Kidney (tissue), 14 donors: ENCODE data around the gene VSIG8. TPM values are rescaled to one million over a fixed set of nuclear protein-coding genes. Genes with fewer than 3 reads are reported as not detected.

ENCODE experiments used
- DNase-seq, 5 donors: peaks; one replicate each; pipeline ENCODE4 v3.0.0-alpha.2; 2013 to 2020
- FAIRE-seq: peaks from 2 replicates; lab custom pipeline; 2012; peaks lifted over from hg19 to GRCh38; lab: Jason Lieb, UNC
- H3K27ac ChIP-seq, 2 donors: one replicate each; pipeline ENCODE4 v1.7.0; 2013; ENCODE audit warnings: low read depth in 2 of 2, low read length in 2 of 2, inconsistent platforms in 1 of 2
- H3K27me3 ChIP-seq: one replicate; pipeline ENCODE4 v1.7.1; 2013; ENCODE audit warnings: low read length, inconsistent platforms; ENCODE audit not compliant: control insufficient read depth, insufficient read depth
- H3K36me3 ChIP-seq, 3 donors: one replicate each; pipeline versions ENCODE4 v1.7.0 to v1.7.1; 2013; ENCODE audit warnings: low read length in 3 of 3, control low read depth in 1 of 3, inconsistent platforms in 1 of 3; ENCODE audit not compliant: insufficient read depth in 3 of 3, control insufficient read depth in 2 of 3
- H3K4me1 ChIP-seq, 3 donors: one replicate each; pipeline versions ENCODE4 v1.7.0 to v1.7.1; 2013; ENCODE audit warnings: low read length in 3 of 3, inconsistent platforms in 1 of 3, low read depth in 1 of 3; ENCODE audit not compliant: control insufficient read depth in 2 of 3, insufficient read depth in 2 of 3
- H3K4me3 ChIP-seq, 3 donors: one replicate each; pipeline versions ENCODE4 v1.7.0 to v1.8.1; 2013; ENCODE audit warnings: low read length in 3 of 3, control low read depth in 1 of 3, inconsistent platforms in 1 of 3
- H3K9ac ChIP-seq, 3 donors: one replicate each; pipeline versions ENCODE4 v1.7.0 to v1.7.1; 2013; ENCODE audit warnings: low read length in 3 of 3, control low read depth in 1 of 3, inconsistent platforms in 1 of 3
- H3K9me3 ChIP-seq, 3 donors: one replicate each; pipeline versions ENCODE4 v1.7.0 to v1.7.1; 2013; ENCODE audit warnings: low read length in 3 of 3, control low read depth in 1 of 3, inconsistent platforms in 1 of 3; ENCODE audit not compliant: control insufficient read depth in 2 of 3, insufficient read depth in 1 of 3
- CTCF ChIP-seq: IDR thresholded peaks from 3 replicates; pipeline ENCODE4 v1.5.1; 2012; ENCODE audit warnings: mild to moderate bottlenecking, moderate library complexity, borderline replicate concordance; ENCODE audit not compliant: insufficient read depth; ENCODE audit errors: extremely low read depth
- intact Hi-C: fragments of 100-400 bp; cut with DNase I; formaldehyde crosslinking; loops from one replicate; pipeline ENCODE4 v1.11.1; 2022
- polyA plus RNA-seq: library from polyadenylated mRNA; stranded (reverse); fragments of 350-450 nt; fragmentation: Illumina TruSeq; extraction: RNeasy Lipid Tissue Mini Kit (QIAGEN cat#74804); gene quantifications from one replicate; pipeline ENCODE4 v1.2.3, GENCODE V29; 2014; ENCODE audit warnings: low read depth, low replicate concordance; ENCODE audit not compliant: insufficient read depth
- total RNA-seq: library from RNA; stranded (reverse); fragmentation: NEBNext Ultra II Directional; extraction: Animal tissue kit (Norgen Biotek cat#: 25700); gene quantifications from one replicate; pipeline ENCODE4 v1.2.1, GENCODE V29; 2021
- donor health status: control.
- donor health status: control.
- donor health status: control.
- donor health status: control.
- donor health status: control.
- donor health status: DM: yes; HTN: yes; CAD: no.
- donor health status: Normal renal cell carcinoma (clear cell type).

The VSIG8 gene
- total and polyA plus RNA-seq, 2 donors from 2014 or later = 8.1 TPM; not detected in 1

- Histone ChIP-seq H3K4me3 (no peak overlapping the region), H3K27me3 (no peaks in the 10 kb centered on the region), H3K4me1 (peaks cover 0 to 8% (median 4%) of the 10 kb centered on the region in 3 donors), H3K36me3 (no peaks in the 10 kb centered on the region), H3K27ac (no peak overlapping the region), H3K9ac (no peak overlapping the region), H3K9me3 (no peaks in the 10 kb centered on the region)
- no peak for FAIRE-seq
- TF ChIP-seq CTCF = no peak
- peak in 3 of 5 donors; percentile 43 to 60 (median 47) for DNase-seq
- intact Hi-C loops = no loop called here
Observed at GRCh38 chr1:159872891-159873290, 10.4 kb upstream of the VSIG8 start.

- H3K9me3 ChIP-seq = no peaks in the 10 kb centered on the region
- intact Hi-C loops = no loop called here
- DNase-seq = no peak
- peaks cover 0 to 9% (median 8%) of the 10 kb centered on the region in 3 donors for H3K4me1 ChIP-seq
- no peak overlapping the region for H3K9ac ChIP-seq
- FAIRE-seq = no peak
- H3K27me3 ChIP-seq = no peaks in the 10 kb centered on the region
- H3K4me3 ChIP-seq = no peak overlapping the region
- no peak for TF ChIP-seq CTCF
- no peak overlapping the region for H3K27ac ChIP-seq
- H3K36me3 ChIP-seq = no peaks in the 10 kb centered on the region
Observed at GRCh38 chr1:159870704-159871103, 8.2 kb upstream of the VSIG8 start.

GRCh38 chr1:159869607-159870006 lies 7.2 kb upstream of the VSIG8 start:
- Histone ChIP-seq H3K4me3 (no peak overlapping the region), H3K27ac (no peak overlapping the region), H3K36me3 (no peaks in the 10 kb centered on the region), H3K9ac (no peak overlapping the region), H3K27me3 (no peaks in the 10 kb centered on the region), H3K4me1 (peaks cover 0 to 9% (median 8%) of the 10 kb centered on the region in 3 donors), H3K9me3 (no peaks in the 10 kb centered on the region)
- no peak for DNase-seq
- TF ChIP-seq CTCF = no peak
- intact Hi-C loops = no loop called here
- FAIRE-seq = no peak

- Histone ChIP-seq H3K27ac (no peak overlapping the region), H3K4me3 (no peak overlapping the region), H3K27me3 (no peaks in the 10 kb centered on the region), H3K4me1 (peaks cover 0 to 9% (median 8%) of the 10 kb centered on the region in 3 donors), H3K9me3 (no peaks in the 10 kb centered on the region), H3K9ac (no peak overlapping the region), H3K36me3 (no peaks in the 10 kb centered on the region)
- DNase-seq = no peak
- intact Hi-C loops = no loop called here
- FAIRE-seq = no peak
- no peak for TF ChIP-seq CTCF
Observed at GRCh38 chr1:159869173-159869572, 6.7 kb upstream of the VSIG8 start.
